Breast epithelium (tissue), 3 donors: ENCODE results near the gene OR2A7.

Experiments used
- CTCF ChIP-seq, 3 donors: fragments of 450-650 bp; IDR thresholded peaks; one replicate each; pipeline ENCODE4 v1.5.1; 2016 to 2017; ENCODE audit warnings: antibody characterized with exemption in 3 of 3, mild to moderate bottlenecking in 3 of 3, moderate library complexity in 3 of 3
- POLR2A ChIP-seq: fragments of 450-650 bp; IDR thresholded peaks from one replicate; pipeline ENCODE4 v1.6.1; 2016; ENCODE audit warnings: antibody characterized with exemption, mild to moderate bottlenecking, moderate library complexity
- POLR2AphosphoS5 ChIP-seq, 3 donors: sonication (generic); formaldehyde crosslinking; IDR thresholded peaks; one replicate each; pipeline ENCODE4 v1.6.1; 2017; ENCODE audit warnings: antibody characterized with exemption in 3 of 3

- no peak for TF ChIP-seq CTCF (IDR thresholded peaks at IDR 0.05)
- TF ChIP-seq POLR2AphosphoS5 (IDR thresholded peaks at IDR 0.05) = no peak
- no peak for TF ChIP-seq POLR2A
Observed at GRCh38 chr7:144255471-144255897, 9.1 kb downstream of the OR2A7 start.
